Sciatic nerve (tissue), 2 donors: Measurements from ENCODE around the gene NAGPA. TPM values are rescaled to one million over a fixed set of nuclear protein-coding genes. Genes with fewer than 3 reads are reported as not detected.
A peak's percentile ranks its signal among the peaks of the same experiment; 100 is the strongest.

Source experiments
- ATAC-seq: fragments of 200-7000 bp; cut with Tn5 transposase; one replicate; pipeline ENCODE4 v1.9.1; 2020; ENCODE audit warnings: mild to moderate bottlenecking, moderate library complexity
- DNase-seq: peaks from one replicate; pipeline ENCODE4 v3.0.0-alpha.2; 2020; ENCODE audit warnings: low spot score
- intact Hi-C: fragments of 100-400 bp; cut with DNase I; formaldehyde crosslinking; loops from one replicate; pipeline ENCODE4 v1.14.2; 2022
- total RNA-seq: library from RNA; stranded (reverse); fragmentation: NEBNext Ultra II Directional; extraction: Animal tissue kit (Norgen Biotek cat#: 25700); gene quantifications from one replicate; pipeline ENCODE4 v1.2.1, GENCODE V29; 2021
- donor health status: DM: no; HTN: no; CAD: no.
- donor health status: DM: no; HTN: no; CAD: no.

The NAGPA gene
- total RNA-seq, 1 donor from 2014 or later, result 11.5 TPM

DNA sequence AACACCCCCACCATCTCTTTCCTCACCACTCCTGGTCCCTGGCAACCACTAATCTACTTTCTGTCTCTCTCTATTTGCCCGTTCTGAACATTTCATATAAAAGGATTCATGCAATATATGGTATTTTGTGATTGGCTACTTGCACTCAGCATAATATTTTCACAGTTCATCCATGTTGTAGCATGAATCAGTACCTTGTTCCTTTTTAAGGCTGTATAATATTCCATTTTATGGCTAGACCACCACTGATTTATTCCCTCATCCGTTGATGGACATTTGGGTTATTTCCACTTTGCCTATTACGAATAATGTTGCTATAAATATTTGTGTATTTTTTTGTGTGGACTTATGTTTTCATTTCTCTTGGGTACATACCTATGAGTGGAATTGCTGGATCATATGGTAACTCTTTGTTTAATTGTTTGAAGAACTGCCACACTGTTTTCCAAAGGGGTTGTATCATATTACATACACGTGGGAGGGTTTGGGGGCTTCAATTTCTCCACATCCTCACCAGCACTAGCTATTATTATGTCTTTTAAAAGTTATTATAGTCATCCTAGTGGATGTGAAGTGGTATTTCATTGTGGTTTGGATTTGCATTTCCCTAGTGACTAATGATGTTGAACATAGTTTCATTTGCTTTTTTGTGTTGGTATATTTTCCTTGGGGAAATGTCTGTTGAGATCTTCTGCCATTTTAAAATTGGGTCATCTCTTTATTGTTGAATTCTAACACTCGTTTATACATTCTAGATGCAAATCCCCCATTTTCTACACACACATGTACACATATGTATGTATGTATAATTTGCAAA is 49.4 kb downstream of the NAGPA start:
- ATAC-seq, result no peak
- DNase-seq, result no peak
- intact Hi-C loops, result no loop called here

- DNase-seq (no peak), ATAC-seq (peak; percentile 30)
- intact Hi-C loops, result no loop called here
These were observed 51.5 kb downstream of the NAGPA start for GRCh38 chr16:4982056-4982867.

DNA sequence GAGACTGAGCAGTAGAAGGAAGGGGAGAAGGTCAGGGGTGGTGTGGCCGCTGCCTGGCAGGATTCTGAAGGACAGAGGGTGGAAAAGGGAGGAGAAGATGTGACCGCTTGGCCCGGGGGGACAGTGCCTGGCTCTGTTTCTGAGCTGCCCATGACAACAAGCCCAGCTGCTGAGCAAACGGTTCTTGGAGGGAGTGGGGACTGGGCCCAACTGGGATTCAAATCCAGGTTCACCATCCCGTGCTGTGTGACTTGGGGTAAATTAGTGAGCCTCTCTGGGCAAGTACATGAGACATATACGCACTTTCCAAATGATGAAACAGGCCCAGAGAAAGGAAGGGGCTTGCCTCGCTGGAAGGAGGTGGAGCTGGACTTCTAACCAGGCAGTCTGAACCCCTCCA is 52.3 kb downstream of the NAGPA start:
- ATAC-seq, result no peak
- intact Hi-C loops, result no loop called here
- no peak for DNase-seq

GRCh38 chr16:4980691-4981090 is 53.0 kb downstream of the NAGPA start:
- ATAC-seq (no peak), DNase-seq (no peak)
- intact Hi-C loops, result no loop called here

DNA sequence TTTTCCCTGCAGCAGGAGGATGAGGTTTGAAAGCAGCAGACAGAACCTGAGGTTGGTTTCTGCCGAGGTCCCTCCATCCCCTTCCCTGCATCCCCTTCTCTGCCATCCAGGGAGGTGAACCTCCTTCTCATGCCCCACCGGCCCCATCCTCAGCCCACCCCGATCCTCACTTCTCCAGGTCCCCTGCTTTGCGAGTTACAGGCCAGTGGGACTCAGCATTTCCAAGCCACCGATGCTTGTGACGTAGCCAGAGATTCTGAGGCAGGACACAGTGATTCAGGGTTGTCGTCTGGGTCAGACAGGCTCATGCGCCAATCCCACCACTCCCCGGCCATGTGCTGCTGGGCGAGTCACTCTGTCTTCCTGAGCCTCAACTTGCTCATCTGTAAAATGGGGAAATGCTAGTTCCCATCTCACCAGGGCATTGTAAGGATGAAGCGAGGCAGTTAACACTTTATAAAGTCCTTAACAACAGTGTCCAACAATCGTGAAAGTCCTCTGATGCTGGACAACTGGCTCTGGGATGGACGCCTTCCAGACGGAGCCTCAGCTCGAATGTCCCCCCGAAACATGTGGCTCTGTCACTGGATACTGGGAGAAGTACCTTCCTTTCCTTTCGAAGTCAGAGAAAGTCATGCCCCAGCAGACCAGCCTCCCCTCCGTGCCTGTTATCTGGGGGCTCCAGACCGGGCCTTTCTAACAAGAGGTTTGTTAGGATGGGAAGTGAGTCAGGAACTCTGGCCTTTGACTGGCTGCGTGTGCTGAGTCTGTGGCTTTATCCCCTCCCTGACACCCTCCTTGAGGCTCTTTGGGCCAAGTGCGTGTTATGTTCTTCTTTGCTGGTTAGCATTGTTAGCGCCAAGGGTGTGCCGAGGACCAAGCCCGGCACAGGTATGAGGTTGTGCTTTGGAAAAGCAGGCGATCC is 53.7 kb downstream of the NAGPA start:
- no peak for DNase-seq
- intact Hi-C loops, result no loop called here
- ATAC-seq, result no peak

- intact Hi-C loops, result no loop called here
- DNase-seq, result no peak
These were observed 54.6 kb downstream of the NAGPA start for GRCh38 chr16:4979164-4979563.

GRCh38 chr16:4976611-4977145 is 57.1 kb downstream of the NAGPA start:
- ATAC-seq (no peak), DNase-seq (no peak)
- intact Hi-C loops, result no loop called here

More at GRCh38 chr16:4979164-4979563, 54.6 kb downstream of the NAGPA start:
- ATAC-seq, result no peak

- ATAC-seq (no peak), DNase-seq (no peak)
- intact Hi-C loops, result no loop called here
These were observed 57.7 kb downstream of the NAGPA start for GRCh38 chr16:4976079-4976478.

Other genes starting within 250 kb of the NAGPA start
- gene SEPTIN12, start 245.6 kb downstream of the NAGPA start, total RNA-seq, result not detected
- gene SMIM22, start 238.6 kb downstream of the NAGPA start, total RNA-seq, result not detected
- 19.7 TPM for gene ROGDI, start 231.3 kb downstream of the NAGPA start, total RNA-seq
- gene GLYR1, start 186.6 kb downstream of the NAGPA start, total RNA-seq, result 69.9 TPM
- gene UBN1, start 186.5 kb downstream of the NAGPA start, total RNA-seq, result 28.3 TPM
- 85.1 TPM for gene PPL, start 96.8 kb downstream of the NAGPA start, total RNA-seq
- 43.1 TPM for gene SEC14L5, start 75.6 kb downstream of the NAGPA start, total RNA-seq
- gene C16orf89, start 32.0 kb upstream of the NAGPA start, total RNA-seq, result 44.3 TPM
- 15.8 TPM for gene ALG1, start 37.9 kb upstream of the NAGPA start, total RNA-seq
- gene EEF2KMT, start 63.9 kb upstream of the NAGPA start, total RNA-seq, result 7.8 TPM